Adipose tissue (tissue), 3 donors: Measurements from ENCODE around the gene TMED4. TPM values are rescaled to one million over a fixed set of nuclear protein-coding genes. Genes with fewer than 3 reads are reported as not detected.
A peak's percentile ranks its signal among the peaks of the same experiment; 100 is the strongest.

ENCODE experiments used
- H3K27ac ChIP-seq: one replicate; pipeline ENCODE4 v1.5.1; 2013; ENCODE audit warnings: low read depth, low read length
- WGBS, 3 donors: extraction: QIAGEN DNeasy Blood & Tissue Kit; methylation state at CpG; one replicate each; pipeline ENCODE4 v1.1.7; 2013; 5-methylcytosine and 5-hydroxymethylcytosine counted together
- polyA plus RNA-seq, 3 donors: library from polyadenylated mRNA; stranded (reverse); fragments of 200-250 nt; gene quantifications; one replicate each; pipeline ENCODE4 v1.2.3, GENCODE V29; 2013
- donor health status: healthy with polysubstance abuse.
- donor health status: Bipolar disorder and iron deficiency.
- donor health status: healthy.

Gene TMED4
- polyA plus RNA-seq = 10 to 100 TPM; 21.6 to 43.0 (median 41.1) TPM

DNA sequence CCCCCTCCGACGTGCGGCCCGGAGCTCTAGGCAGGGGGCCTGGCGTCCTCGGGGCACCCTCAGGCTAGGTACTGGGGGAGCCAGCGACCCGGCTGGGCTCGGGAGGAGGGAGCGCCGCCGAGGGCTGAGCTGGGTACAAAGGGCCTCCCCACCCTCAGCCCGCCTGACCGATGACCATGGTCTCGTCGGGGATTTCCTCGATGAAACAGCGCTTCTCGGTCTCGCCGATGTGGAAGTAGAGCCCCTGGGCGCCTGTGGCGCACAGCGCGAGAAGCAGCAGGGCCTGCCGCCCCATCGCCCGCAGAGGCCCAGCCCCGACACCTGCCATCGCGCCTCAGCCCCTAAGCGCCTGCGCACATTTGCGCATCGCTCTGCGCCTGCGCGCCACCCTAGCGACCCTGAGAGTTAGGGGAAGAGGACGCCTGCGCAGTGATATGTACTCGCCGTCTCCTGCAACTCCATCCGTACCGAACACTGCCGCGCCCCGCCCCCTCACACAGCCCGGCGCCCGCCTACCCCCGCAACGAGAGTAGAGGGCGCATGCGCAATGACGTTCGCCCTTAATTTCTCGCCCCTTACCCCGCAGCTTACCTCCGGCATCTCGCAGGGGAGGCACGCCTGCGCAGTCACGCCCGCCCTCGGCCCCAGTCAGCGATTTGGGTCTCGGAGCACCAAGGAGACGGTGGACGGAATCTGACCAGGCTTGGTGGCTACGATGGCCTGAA lies at the start of gene TMED4:
Gene TMED4, minus strand, starts transcription at position 353 of the 725 bp plus-strand sequence. Its CDS starts 25 bp downstream, at position 328.
- 0% methylated on average over 52 to 71 of the region's 71 CpGs for WGBS, 3 donors
- peak within 1 kb of the TSS; percentile 89 for H3K27ac ChIP-seq

DNA sequence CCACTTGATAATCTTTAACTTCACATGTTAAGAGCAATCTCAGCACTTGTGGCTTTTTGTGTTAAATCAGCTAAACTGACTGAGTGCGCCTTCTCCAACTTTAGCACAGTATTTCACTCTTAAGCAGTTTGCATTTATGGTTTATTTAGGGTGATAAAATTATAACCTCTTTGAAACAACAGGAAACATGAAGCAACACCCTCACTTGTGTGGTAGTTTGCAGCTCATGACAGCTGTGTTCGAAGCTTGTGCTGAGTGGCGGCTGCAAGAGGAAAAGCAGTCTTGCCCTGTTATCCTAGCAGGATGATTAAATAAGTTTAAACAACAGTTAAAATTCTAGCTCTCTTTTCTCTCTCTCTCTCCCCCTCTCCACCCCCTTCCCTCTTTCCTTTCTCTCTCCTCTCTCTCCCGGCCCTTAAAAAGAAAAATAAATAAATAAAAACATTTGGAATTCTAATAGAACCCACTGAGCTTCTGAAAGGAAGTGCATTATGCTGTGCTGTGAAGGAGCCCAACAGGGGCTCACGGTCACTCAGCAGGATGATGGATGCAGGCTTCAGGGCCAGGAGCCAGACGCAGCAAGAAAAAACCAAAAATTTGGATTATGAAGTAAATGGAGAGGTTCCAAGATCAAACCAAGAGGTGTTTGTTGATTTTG lies 49.6 kb upstream of the TMED4 start:
- WGBS, 3 donors = 48 to 53% (median 50%) methylated on average over 6 of the region's 6 CpGs

DNA sequence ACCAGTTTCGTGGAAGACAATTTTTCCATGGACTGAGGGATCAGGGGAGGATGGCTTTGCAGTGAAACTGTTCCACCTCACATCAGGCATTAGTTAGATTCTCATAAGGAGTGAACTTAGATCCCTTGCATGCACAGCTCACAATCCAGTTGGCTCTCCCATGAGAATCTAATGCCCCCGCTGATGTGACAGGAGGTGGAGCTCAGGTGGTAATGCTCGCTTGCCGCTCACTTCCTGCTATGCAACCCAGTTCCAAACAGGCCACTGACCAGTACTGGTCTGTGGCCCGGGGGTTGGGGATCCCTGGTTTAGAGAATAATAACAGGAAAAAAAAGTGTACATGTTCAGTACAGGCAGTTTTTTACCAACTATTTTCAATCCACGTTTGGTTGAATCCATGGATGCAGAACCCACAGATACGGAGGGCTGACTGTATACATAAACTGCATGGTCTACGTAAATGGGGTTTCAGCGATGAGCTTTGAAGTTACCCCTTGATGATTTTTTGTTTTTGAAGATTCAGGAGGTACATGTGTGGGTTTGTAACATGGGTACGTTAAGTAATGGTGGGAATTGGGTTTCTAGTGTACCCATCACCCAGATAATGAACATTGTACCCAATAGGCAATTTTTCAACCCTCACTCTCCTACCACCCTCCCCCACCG lies 48.9 kb upstream of the TMED4 start:
- H3K27ac ChIP-seq = no peak overlapping the region

More for the DNA sequence above, 49.6 kb upstream of the TMED4 start:
- H3K27ac ChIP-seq = no peak overlapping the region

GRCh38 chr7:44629829-44630522 lies 47.9 kb upstream of the TMED4 start:
- WGBS, 3 donors = 56 to 81% (median 75%) methylated on average over 13 of the region's 13 CpGs
- H3K27ac ChIP-seq = no peak overlapping the region

More for the DNA sequence above, 48.9 kb upstream of the TMED4 start:
- 70 to 82% (median 75%) methylated on average over 11 of the region's 11 CpGs for WGBS, 3 donors

DNA sequence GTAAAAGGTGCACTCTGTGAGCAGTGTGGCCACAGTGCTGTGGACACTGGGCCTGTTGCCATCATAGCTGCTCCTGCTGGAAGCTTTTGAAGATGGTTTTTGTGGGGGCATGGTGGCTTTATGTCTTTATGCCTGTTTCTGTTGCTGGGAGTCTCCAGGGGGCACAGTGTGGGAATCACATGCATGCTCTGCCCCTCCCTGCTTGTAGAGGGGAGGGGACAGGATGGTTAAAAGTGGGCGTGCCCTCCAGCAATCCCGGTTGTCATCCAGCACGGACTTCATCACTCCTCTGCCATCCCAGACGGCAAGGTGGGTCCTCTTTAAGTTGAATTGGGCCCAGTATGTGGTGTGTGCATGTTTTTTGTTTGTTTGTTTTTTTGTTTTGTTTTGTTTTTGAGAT lies 44.6 kb upstream of the TMED4 start:
- 66 to 72% (median 71%) methylated on average over 4 of the region's 4 CpGs for WGBS, 3 donors
- no peak overlapping the region for H3K27ac ChIP-seq

- 35 to 86% (median 78%) methylated on average over 6 of the region's 6 CpGs for WGBS, 3 donors
- H3K27ac ChIP-seq = no peak overlapping the region
Measured at GRCh38 chr7:44625526-44626471, 43.8 kb upstream of the TMED4 start.

DNA sequence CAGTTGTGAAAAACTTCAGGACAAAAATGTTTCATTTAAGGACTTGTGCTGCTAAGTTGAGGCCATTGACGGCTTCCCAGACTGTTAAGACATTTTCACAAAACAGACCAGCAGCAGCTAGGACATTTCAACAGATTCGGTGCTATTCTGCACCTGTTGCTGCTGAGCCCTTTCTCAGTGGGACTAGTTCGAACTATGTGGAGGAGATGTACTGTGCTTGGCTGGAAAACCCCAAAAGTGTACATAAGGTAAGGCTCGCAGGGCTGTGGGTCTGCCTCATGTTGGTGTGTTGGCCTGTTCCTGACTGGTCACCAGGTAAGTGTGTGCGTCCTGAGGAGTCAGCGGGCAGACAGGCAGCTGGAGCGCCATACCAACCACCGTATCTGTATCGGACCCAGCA lies 42.3 kb upstream of the TMED4 start:
- WGBS, 3 donors = 88 to 95% (median 94%) methylated on average over 9 of the region's 9 CpGs

DNA sequence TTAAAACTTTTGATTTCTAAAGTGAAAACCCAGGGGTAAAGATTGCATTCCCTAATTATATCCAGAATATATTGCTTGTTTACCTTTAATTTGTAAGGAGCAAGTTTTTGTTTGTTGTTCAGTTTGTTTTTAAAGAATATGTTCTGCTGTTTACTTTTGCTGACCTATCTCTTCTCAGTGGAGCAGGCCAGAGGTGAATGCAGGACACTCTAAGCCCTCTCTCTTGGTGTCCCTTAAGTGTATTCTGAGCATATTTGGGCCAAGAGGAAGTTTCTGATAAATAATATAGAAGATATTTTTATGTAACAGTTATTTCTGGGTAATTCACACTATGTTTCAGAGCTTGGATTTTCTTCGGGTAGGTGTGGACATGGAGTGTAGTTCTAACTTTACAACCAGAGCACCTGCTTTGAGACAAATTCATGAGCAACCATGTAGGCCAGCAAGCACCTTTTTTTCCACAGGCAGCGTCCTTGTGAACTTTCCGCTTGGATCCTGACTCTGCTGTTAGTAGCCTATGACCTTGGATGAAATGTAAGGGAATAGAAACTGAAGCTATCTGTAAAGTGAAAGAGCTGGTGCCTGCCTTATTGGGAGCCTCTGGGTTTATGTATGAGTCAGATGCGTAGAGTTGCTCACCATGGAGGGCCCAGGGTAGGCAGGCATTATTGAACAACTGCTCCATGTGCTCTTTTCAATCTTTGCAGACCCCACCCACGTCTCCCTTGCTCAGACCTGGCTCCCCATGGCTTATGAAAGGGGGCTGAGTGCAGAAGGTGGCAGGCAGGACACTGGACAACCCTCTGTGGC lies 40.5 kb upstream of the TMED4 start:
- 37 to 82% (median 77%) methylated on average over 5 of the region's 5 CpGs for WGBS, 3 donors
- H3K27ac ChIP-seq = no peak overlapping the region

More for the DNA sequence above, 42.3 kb upstream of the TMED4 start:
- no peak overlapping the region for H3K27ac ChIP-seq

DNA sequence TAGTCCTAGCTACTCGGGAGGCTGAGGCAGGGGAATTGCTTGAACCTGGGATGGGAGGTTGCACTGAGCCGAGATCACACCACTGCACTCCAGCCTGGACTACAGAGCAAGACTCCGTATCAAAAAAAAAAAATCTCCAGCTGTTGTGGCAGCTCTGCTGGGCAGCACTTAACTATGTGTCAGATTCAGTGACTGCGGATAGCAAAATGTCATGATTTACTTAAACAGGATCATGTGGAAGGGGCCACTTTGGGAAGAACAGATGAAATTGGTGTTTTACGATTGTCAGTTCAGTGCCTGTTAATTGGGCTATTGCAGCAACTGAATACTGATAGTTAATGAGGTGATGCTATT lies 39.7 kb upstream of the TMED4 start:
- H3K27ac ChIP-seq = no peak overlapping the region
- WGBS, 3 donors = 86 to 93% (median 87%) methylated on average over 5 of the region's 5 CpGs

- 71 to 81% (median 71%) methylated on average over 11 of the region's 11 CpGs for WGBS, 3 donors
- no peak overlapping the region for H3K27ac ChIP-seq
Measured at GRCh38 chr7:44621034-44621749, 39.2 kb upstream of the TMED4 start.

- no peak overlapping the region for H3K27ac ChIP-seq
- 66 to 88% (median 85%) methylated on average over 3 of the region's 3 CpGs for WGBS, 3 donors
Measured at GRCh38 chr7:44618753-44619152, 36.7 kb upstream of the TMED4 start.

DNA sequence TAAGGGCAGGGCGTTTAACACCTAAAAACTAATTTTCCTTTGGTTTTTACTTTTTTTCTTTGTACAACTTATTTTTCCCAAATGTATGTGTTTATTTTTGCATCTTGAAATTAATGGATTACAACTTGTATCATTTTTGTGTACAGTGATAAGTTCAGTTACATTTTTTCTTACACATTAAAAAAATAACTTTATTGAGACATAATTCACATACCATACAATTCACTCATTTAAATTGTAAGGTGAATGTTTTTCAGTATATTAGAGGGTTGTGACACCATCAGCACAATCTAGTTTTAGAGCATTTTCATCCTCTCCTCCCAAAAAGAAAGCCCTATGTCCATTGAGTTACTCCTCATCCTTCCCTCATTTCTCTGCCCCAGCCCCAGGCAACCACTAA lies 36.0 kb upstream of the TMED4 start:
- WGBS, 3 donors = 95 to 98% (median 97%) methylated on average over 1 of the region's 1 CpG
- no peak overlapping the region for H3K27ac ChIP-seq

DNA sequence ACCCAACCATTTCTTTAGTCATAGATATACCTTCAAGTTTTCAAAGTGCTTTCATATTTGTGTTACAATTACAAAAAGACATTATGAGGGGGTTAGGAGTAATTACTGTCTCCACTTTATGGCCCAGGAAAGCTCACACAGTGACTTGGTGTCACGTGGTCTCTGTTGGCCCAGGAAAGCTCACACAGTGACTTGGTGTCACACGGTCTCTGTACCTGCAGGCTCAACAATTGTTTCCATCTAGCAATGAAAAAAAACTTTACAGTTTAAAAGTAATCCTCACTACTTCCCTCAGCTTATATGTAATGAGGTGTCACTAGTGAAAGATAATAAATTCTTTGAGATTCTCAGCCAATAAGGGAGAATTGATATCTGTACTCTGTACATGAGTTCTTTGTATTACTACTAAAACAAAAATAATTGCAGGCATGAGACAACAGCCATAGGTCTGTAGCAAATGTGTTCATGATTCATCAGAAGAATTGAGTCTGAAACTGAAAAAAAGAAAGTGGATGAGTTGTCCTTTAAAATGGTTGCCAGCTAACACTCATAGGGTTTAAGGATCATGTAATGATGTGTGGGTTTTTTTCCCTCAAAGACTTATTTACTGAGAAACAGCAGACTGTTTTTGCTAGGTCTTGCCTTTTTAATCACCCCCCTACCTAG lies 35.3 kb upstream of the TMED4 start:
- WGBS, 3 donors = 64 to 83% (median 80%) methylated on average over 2 of the region's 2 CpGs
- H3K27ac ChIP-seq = no peak overlapping the region

DNA sequence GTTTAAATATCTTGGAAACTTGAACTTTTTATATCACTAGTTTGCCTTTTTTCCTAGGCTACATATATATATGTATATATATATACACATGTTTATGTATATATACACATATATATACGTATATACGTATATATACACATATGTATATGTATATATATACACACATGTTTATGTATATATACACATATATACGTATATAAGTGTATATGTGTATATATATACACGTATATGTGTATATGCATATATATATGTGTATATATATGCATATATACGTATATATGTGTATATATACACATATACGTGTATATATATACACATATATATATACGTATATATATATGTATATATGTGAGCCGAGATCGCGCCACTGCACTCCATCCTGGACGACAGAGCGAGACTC lies 34.5 kb upstream of the TMED4 start:
- no peak overlapping the region for H3K27ac ChIP-seq
- 91 to 93% (median 91%) methylated on average over 12 of the region's 12 CpGs for WGBS, 3 donors

DNA sequence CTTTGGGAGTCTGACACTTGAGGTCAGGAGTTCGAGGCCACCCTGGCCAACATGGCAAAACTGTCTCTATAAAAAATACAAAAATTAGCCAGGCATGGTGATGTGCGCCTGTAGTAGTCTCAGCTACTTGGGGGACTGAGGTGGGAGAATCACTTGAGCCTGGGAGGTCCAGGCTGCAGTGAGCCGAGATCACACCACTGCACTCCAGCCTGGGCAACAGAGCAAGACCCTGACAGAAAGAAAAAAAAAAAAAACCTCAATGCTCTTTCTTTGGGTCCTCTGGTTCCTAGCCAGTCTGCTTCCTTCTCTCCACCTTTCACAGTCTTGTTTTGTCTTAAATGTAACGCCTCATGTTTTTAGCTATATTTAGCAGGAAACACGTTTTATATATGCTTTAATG lies 33.8 kb upstream of the TMED4 start:
- WGBS, 3 donors = 87 to 94% (median 91%) methylated on average over 5 of the region's 5 CpGs
- no peak overlapping the region for H3K27ac ChIP-seq

DNA sequence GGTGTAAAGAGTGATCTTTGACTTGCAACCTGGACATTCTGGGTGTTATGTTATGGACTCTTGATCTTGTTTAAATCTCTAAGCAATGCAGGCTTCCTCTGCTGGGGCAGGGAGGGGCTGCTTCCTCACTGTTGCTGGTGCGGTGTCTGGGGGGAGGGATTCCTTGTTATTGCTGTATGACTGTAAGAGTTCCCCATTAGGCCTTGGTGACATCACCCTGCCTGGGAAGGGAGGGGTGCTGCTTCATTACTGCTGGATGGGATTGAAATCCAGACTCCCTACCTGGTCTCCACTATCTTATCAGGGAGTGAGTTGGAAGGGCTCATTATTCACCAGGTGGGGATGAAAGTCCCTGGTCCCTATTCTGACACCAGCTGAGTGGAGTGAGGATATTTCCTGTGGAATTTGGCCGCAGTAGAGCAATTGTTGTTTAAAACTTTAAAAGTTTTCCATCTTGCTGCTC lies 33.1 kb upstream of the TMED4 start:
- WGBS, 3 donors = 51 to 71% (median 55%) methylated on average over 2 of the region's 2 CpGs
- no peak overlapping the region for H3K27ac ChIP-seq
